ENCODE results near the gene PLXNA2.

DNA sequence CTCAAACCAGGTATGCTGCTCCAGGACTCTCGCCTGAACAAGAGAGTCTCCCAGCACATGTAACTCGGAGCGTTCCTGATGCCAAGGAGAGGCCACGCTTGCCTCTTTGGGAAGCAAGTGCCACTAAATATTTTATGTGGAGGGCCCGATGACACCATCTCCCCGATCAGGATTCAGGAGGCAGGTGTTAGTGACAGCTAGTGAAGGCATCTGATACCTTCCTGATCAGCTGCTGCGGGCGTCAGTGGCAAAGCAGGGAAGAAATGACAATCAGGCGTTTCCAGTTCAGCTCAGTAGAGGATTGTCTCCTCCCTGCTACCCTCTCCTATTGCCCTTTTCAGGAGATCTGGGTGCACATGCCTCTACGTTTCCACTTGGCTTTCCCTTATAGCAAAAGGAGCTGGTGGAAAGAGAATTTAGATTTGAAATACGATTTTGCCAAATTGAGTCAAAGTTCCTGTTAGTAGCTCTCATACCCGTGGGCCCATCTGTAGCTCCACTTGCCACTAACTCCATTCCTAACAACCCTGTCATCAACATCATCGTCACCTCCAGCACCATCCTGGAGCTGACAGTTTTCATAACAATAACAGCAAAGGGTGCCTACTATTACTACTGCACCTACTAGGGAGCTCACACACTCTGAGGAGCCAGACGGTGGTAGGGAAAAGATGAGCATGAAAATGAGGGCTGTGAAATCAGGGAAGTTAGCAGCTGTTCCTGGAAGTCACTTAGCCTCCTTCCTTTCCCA lies 21.6 kb downstream of the PLXNA2 start:
- TF ChIP-seq, protein P1, sequence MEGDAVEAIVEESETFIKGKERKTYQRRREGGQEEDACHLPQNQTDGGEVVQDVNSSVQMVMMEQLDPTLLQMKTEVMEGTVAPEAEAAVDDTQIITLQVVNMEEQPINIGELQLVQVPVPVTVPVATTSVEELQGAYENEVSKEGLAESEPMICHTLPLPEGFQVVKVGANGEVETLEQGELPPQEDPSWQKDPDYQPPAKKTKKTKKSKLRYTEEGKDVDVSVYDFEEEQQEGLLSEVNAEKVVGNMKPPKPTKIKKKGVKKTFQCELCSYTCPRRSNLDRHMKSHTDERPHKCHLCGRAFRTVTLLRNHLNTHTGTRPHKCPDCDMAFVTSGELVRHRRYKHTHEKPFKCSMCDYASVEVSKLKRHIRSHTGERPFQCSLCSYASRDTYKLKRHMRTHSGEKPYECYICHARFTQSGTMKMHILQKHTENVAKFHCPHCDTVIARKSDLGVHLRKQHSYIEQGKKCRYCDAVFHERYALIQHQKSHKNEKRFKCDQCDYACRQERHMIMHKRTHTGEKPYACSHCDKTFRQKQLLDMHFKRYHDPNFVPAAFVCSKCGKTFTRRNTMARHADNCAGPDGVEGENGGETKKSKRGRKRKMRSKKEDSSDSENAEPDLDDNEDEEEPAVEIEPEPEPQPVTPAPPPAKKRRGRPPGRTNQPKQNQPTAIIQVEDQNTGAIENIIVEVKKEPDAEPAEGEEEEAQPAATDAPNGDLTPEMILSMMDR (IDR thresholded peaks at IDR 0.05) = no peak
- TF ChIP-seq POLR2A (IDR thresholded peaks at IDR 0.05) = no peak
